Natural killer cell (primary cell): ENCODE measurements around the gene FUT6. TPM values are rescaled to one million over a fixed set of nuclear protein-coding genes. Genes with fewer than 3 reads are reported as not detected.

Source experiments
- ATAC-seq, 3 donors: fragments of 150-1000 bp in 2 of 3; fragments of 200-7000 bp in 1 of 3; cut with Tn5 transposase; 1 replicate in 1 of 3; 2 replicates in 2 of 3; pipeline ENCODE4 v1.10.0; 2021; ENCODE audit warnings: mild to moderate bottlenecking in 2 of 3, moderate library complexity in 2 of 3
- DNase-seq, 2 donors: peaks; one replicate each; pipeline versions ENCODE4 v3.0.0 to v3.0.0-alpha.2; 2013 to 2021; ENCODE audit warnings: mixed read lengths in 1 of 2
- H3K27ac ChIP-seq: one replicate; pipeline ENCODE4 v1.5.1; 2013; ENCODE audit warnings: mild to moderate bottlenecking, low read length
- H3K27me3 ChIP-seq: one replicate; pipeline ENCODE4 v1.6.1; 2013; ENCODE audit warnings: low read length; ENCODE audit not compliant: control insufficient read depth, insufficient read depth
- H3K36me3 ChIP-seq: one replicate; pipeline ENCODE4 v1.6.1; 2013; ENCODE audit warnings: low read length; ENCODE audit not compliant: control insufficient read depth, insufficient read depth
- H3K4me1 ChIP-seq: one replicate; pipeline ENCODE4 v1.6.1; 2013; ENCODE audit warnings: low read length; ENCODE audit not compliant: control insufficient read depth, insufficient read depth
- H3K4me3 ChIP-seq: one replicate; pipeline ENCODE4 v1.5.1; 2013; ENCODE audit warnings: low read length
- H3K9me3 ChIP-seq: one replicate; pipeline ENCODE4 v1.6.1; 2013; ENCODE audit warnings: low read length; ENCODE audit not compliant: control insufficient read depth, insufficient read depth
- H3K27ac Mint-ChIP-seq, 2 donors: one replicate each; pipeline ENCODE4 v1.8.0; 2022; ENCODE audit warnings: mild to moderate bottlenecking in 2 of 2, mixed read lengths in 2 of 2, moderate library complexity in 1 of 2
- H3K27me3 Mint-ChIP-seq, 2 donors: one replicate each; pipeline ENCODE4 v1.8.0; 2022; ENCODE audit warnings: low read depth in 2 of 2, mixed read lengths in 2 of 2
- H3K36me3 Mint-ChIP-seq: one replicate; pipeline ENCODE4 v1.8.0; 2022; ENCODE audit warnings: mixed read lengths
- H3K4me1 Mint-ChIP-seq, 2 donors: one replicate each; pipeline ENCODE4 v1.8.0; 2022; ENCODE audit warnings: mixed read lengths in 2 of 2
- H3K4me3 Mint-ChIP-seq: one replicate; pipeline ENCODE4 v1.8.0; 2022; ENCODE audit warnings: mild to moderate bottlenecking, moderate library complexity, mixed read lengths
- H3K9me3 Mint-ChIP-seq, 2 donors: one replicate each; pipeline ENCODE4 v1.8.0; 2022; ENCODE audit warnings: mixed read lengths in 2 of 2
- CTCF ChIP-seq: fragments of 200-600 bp; IDR thresholded peaks from one replicate; pipeline ENCODE4 v1.8.0; 2022; ENCODE audit warnings: antibody characterized with exemption
- WGBS: methylation state at CpG from one replicate; pipeline ENCODE4 v1.1.7; 2013; ENCODE audit warnings: missing lambda C conversion rate; ENCODE audit not compliant: insufficient coverage; 5-methylcytosine and 5-hydroxymethylcytosine counted together
- intact Hi-C: fragments of 100-400 bp; cut with micrococcal nuclease; formaldehyde crosslinking; loops from one replicate; pipeline ENCODE4 v1.14.2; 2022
- total RNA-seq, 4 donors: library from RNA; stranded (reverse); fragments of 120-200 nt in 1 of 4; gene quantifications; one replicate each; pipeline versions ENCODE4 v1.2.3 to v1.2.4, GENCODE V29; 2013 to 2022

The FUT6 gene
- total RNA-seq, 3 donors from 2014 or later (not counting 1 experiment from before 2014, with no cell fraction given), result 0.34 TPM; not detected in 2

- Mint-ChIP-seq H3K36me3 (no peaks in the 10 kb centered on the region), H3K27me3 (peaks cover 0 to 10% of the 10 kb centered on the region in 2 donors), H3K4me1 (peaks cover 5 to 10% of the 10 kb centered on the region in 2 donors), H3K27ac (no peak overlapping the region), H3K4me3 (no peak overlapping the region), H3K9me3 (no peaks in the 10 kb centered on the region)
- no peak for ATAC-seq
- Histone ChIP-seq H3K4me3 (no peak overlapping the region), H3K27ac (no peak overlapping the region), H3K9me3 (no peaks in the 10 kb centered on the region), H3K4me1 (peaks cover 8% of the 10 kb centered on the region), H3K36me3 (no peaks in the 10 kb centered on the region), H3K27me3 (no peaks in the 10 kb centered on the region)
- no peak for TF ChIP-seq CTCF
- WGBS, result 80% methylated on average over 28 of the region's 30 CpGs
- DNase-seq, result no peak
- intact Hi-C loops, result no loop called here
Observed at GRCh38 chr19:5822181-5822844, 17.2 kb downstream of the FUT6 start.

DNA sequence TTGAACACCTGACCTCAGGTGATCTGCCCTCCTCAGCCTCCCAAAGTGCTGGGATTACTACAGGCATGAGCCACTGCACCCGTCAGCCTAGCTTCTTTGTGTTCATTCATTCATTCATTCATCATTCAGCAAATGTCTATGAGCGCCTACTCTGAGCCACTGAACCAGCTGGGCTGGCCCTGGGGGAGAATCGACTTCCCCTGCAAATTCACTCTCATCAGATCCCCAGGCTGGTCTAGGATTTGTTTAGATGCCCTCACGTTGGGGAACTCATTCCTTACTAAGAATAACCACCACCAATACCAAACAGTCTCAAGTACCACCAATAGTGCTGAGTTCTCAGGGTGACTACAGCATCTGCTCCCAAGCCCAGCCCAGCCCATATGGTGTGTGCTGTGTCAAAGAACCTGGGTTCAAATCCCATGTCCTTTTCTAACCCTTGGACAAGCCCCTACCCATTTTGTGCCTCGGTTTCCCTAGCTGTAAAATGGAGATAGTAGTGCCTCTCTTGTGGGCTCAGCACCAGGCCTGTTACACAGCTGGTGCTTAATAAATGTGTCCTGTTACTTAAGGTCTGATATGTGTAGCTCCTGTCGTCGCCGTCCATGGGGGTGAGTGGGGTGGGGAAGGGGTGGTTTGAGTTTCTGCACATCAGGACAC, 17.9 kb downstream of the FUT6 start:
- intact Hi-C loops, result no loop called here
- Mint-ChIP-seq H3K4me3 (no peak overlapping the region), H3K36me3 (no peaks in the 10 kb centered on the region), H3K27me3 (peaks cover 0 to 8% of the 10 kb centered on the region in 2 donors), H3K9me3 (no peaks in the 10 kb centered on the region), H3K27ac (no peak overlapping the region), H3K4me1 (peaks cover 0 to 4% of the 10 kb centered on the region in 2 donors)
- H3K4me3 ChIP-seq, result no peak overlapping the region
- H3K36me3 ChIP-seq, result no peaks in the 10 kb centered on the region
- ATAC-seq (no peak), DNase-seq (no peak)
- WGBS, result 73% methylated on average over 8 of the region's 8 CpGs
- peaks cover 2% of the 10 kb centered on the region for H3K4me1 ChIP-seq
- no peaks in the 10 kb centered on the region for H3K9me3 ChIP-seq
- TF ChIP-seq CTCF, result no peak
- no peaks in the 10 kb centered on the region for H3K27me3 ChIP-seq
- no peak overlapping the region for H3K27ac ChIP-seq

- Histone ChIP-seq H3K27ac (no peak overlapping the region), H3K4me3 (no peak overlapping the region), H3K4me1 (no peaks in the 10 kb centered on the region), H3K36me3 (no peaks in the 10 kb centered on the region), H3K9me3 (no peaks in the 10 kb centered on the region), H3K27me3 (no peaks in the 10 kb centered on the region)
- TF ChIP-seq CTCF, result no peak
- no peak overlapping the region for H3K4me3 Mint-ChIP-seq
- intact Hi-C loops, result no loop called here
- H3K27ac Mint-ChIP-seq, result no peak overlapping the region
- peaks cover 0 to 4% of the 10 kb centered on the region in 2 donors for H3K4me1 Mint-ChIP-seq
- ATAC-seq (no peak), DNase-seq (no peak)
- 65% methylated on average over 6 of the region's 6 CpGs for whole genome bisulfite sequencing
- H3K9me3 Mint-ChIP-seq, result no peaks in the 10 kb centered on the region
- no peaks in the 10 kb centered on the region for H3K36me3 Mint-ChIP-seq
- H3K27me3 Mint-ChIP-seq, result peaks cover 0 to 10% of the 10 kb centered on the region in 2 donors
Observed at GRCh38 chr19:5820785-5821184, 18.7 kb downstream of the FUT6 start.
